Non-pigmented ciliary epithelial cell (primary cell): ENCODE measurements around the gene FRAS1.
"Not testable (repeated sequence)": the region's sequence is repeated elsewhere in the genome, so short reads cannot be mapped to it uniquely, and the experiment has no call there.

Experiments
- DNase-seq: peaks from one replicate; pipeline ENCODE4 v3.0.0-alpha.2; 2010; ENCODE audit warnings: low read depth

The FRAS1 gene

DNA sequence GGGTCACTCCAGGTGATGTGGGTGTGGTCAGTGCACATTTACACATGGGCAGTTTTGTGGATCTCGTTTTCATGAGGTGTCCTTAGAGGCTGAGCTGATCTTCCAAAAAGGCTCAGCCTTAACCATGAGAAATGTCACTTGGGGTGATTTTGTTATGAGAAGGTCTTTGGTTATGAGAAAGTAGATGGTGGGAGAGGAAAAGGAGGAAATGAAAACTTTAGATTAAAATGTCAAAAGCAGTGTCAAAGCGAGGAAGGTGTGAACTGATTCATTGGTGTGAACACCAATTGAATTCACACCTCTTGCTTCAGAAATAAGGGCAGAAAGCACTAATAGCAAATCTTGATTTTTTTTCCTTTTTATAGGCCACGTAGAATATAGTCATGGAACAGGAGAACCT lies 394.3 kb downstream of the FRAS1 start:
- DNase-seq, result no peak

GRCh38 chr4:78454016-78454415 lies 396.9 kb downstream of the FRAS1 start:
- DNase-seq, result no peak

GRCh38 chr4:78457751-78458150 lies 400.6 kb downstream of the FRAS1 start:
- DNase-seq, result no peak

DNA sequence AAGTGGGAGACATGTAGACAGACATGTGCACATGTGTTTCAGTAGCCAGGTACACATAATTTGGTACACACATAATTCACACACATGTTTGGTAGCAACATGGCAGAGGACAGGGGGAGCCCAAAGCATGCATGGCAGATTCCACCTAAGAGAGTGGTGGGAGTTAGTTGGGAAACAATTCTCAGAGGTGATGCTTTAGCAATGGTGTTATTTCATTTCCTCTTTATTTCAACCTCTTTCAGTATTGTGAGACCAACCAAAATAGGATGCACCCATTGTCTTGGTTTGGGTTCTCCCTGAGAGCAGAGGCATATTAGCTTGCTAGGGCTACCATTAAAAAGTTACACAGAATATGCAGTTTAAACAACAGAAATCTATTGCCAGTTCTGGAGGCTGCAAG lies 402.2 kb downstream of the FRAS1 start:
- no peak for DNase-seq

DNA sequence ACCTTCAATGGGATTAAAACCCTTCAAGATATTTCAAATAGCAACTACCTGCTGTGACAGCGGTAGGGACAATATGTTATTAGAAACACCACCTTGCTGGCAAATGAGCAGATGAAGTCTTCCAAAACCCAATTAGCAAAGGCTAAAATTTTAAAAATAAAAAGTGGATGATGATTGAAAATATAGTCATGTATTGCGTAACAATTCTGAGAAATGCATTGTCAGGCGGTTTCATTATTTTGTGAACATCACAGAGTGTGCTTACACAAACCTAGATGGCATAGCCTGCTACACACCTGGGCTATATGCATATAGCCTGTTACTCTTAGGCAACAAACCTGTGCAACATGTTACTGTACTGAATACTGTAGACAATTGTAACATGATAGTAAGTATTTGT lies 403.2 kb downstream of the FRAS1 start:
- no peak for DNase-seq

DNA sequence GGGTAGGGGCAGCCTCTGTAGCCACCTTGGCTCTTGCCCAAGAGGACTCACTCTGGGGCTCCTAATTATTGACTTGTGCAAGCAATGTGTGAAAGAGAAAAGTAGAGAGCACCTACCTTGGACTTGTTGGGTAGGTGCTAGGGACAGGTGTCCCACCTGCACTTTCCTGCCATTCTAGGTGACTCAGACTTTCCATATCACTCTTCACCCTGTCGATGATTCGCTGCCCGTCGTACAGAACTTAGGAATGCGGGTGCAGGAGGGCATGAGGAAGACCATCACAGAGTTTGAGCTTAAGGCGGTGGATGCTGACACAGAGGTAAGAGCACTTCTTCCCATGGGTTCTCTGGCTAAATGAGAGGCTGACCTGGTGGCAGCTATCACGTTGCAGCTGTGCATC lies 407.1 kb downstream of the FRAS1 start:
- DNase-seq, result no peak

DNA sequence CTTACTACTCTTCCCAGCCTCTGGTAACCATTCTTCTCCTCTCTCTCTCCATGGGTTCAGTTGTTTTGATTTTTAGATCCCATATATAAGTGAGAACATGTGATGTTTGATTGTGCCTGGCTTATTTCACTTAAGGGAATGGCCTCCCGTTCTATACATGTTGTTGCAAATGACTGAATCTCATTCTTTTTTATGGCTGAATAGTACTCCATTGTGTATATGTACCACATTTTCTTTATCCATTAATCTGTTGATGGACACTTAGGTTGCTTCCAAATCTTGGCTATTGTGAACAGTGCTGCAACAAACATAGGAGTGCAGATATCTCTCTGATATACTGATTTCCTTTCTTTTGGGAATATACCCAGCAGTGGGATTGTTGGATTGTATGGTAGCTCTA lies 410.1 kb downstream of the FRAS1 start:
- not testable (repeated sequence) for DNase-seq

DNA sequence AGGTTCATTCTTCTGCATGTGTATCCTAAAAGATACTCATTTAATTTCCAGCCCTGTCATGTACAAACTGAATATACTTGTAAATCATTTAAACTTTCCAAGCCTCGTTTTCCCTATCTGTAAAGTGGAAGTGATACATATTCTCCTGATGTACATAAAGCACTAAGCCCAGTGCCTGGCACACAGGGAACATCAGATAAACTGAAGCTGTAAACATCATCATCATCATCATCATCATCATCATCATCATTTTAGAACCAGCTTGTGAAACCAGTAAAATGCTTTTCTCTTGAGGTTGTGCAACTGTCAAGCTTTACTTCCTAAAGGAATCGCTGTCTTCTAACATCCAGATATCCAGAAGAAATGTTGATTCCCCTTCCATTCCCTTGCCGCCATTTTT lies 411.1 kb downstream of the FRAS1 start:
- no peak for DNase-seq

GRCh38 chr4:78476108-78476704 lies 419.1 kb downstream of the FRAS1 start:
- no peak for DNase-seq

- peak; percentile 22 for DNase-seq
Observed at GRCh38 chr4:78477276-78477675, 420.2 kb downstream of the FRAS1 start.

DNA sequence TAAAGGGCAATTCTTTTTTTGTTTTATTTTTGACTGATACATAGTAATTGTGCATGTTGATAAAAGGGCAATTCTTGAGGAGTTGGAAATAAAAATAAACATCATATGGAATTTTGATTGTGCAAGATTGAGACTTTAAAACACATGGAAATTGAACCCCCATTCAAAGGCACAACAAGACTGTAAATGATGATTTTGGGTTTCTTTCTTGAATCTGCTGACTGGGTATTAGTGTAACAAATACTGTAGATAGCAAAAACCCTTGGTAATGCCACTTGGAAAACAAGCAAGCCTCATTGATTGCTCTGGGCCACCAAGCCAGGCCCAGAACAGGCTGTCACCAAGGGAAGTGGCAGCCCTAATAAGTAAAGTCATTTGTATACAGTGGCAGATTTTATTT lies 421.4 kb downstream of the FRAS1 start:
- DNase-seq, result no peak

- DNase-seq, result no peak
Observed at GRCh38 chr4:78480286-78480685, 423.2 kb downstream of the FRAS1 start.

DNA sequence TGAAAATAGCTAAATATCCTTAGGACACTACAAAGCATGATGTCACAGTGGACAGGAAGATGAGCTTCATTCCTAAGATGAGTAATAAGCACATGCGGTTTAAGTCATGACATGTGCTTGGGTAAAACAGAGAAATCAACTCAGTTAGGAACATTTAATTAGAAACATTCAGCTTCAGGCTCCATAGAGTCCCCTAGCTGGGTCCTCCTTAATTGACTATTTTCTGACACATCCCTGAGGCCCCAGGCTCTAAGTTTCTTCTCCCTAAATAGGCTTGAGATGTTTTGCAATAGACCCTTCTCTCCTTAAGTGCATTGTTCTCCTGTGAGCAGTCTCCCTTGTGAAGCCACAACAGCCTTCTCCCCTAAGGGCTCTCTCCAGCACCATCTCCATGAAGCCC lies 424.1 kb downstream of the FRAS1 start:
- DNase-seq, result peak; percentile 65

DNA sequence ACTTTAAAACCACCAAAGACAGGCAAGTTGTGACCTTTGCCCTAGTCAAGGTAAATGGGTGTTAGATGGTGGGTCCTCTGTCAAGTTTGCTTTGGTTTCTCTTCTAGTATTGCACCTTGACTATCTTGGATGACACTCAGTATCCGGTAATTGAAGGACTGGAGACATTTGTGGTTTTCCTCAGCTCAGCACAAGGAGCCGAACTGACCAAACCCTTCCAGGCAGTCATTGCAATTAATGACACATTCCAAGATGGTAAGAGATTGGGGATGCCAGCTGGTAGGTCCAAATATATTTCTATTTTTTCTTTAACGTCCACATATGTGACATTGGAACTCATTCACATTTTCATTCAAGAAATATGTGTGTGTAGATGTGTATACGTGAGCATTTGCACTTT lies 425.2 kb downstream of the FRAS1 start:
- no peak for DNase-seq

DNA sequence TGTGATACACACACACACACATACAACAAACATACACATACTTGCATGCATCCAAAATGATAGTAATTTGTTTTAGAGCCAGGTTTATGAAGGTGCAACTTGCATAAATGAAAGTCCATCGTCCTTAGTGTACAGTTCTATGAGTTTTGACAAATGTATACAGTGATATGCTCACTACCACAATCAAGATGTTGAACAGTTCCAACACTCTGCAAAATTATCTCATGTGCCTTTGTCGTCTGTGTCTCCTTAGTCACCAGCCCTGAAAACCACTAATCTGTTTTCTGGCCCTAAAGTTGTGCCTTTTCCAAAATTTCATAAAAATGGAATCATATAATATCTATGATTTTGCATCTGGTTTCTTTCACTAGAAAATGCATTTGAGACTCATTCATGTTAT lies 426.7 kb downstream of the FRAS1 start:
- no peak for DNase-seq

DNA sequence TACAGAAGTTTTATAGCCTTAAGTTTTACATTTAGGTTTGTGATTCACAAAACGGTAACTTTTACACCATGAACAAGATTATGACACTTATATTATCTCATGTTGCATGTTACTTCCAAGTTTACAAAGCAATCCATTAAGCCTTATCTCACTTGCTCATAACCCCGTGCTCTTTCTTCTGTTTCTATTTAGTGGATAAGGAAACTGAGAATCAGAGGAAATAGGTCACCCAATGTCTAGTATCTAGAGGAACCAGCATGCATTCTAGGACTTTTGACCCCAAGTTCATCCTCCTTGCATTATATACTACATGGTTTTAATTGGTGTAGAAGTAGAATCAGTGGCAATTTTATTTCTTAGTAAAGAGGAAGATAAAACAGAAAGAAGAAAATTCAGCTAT lies 427.5 kb downstream of the FRAS1 start:
- DNase-seq, result no peak

DNA sequence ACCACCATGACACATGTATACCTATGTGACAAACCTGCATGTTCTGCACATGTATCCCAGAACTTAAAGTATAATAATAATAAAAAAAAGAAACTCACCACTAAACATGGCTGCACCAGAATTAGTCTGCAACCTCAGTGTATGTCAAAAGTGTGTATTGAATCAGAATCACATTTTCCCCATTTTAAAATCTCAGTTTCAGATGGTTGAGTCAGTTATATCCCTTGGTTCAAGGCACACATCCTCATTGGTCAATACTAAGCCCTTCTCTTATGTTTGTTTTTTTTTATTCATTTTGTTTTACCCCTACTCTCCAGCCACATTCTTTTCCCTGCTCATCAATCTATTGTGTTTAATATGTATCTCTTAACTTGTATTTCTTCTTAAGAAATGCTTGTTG lies 436.6 kb downstream of the FRAS1 start:
- no peak for DNase-seq

- DNase-seq, result no peak
Observed at GRCh38 chr4:78496021-78496643, 439.0 kb downstream of the FRAS1 start.

DNA sequence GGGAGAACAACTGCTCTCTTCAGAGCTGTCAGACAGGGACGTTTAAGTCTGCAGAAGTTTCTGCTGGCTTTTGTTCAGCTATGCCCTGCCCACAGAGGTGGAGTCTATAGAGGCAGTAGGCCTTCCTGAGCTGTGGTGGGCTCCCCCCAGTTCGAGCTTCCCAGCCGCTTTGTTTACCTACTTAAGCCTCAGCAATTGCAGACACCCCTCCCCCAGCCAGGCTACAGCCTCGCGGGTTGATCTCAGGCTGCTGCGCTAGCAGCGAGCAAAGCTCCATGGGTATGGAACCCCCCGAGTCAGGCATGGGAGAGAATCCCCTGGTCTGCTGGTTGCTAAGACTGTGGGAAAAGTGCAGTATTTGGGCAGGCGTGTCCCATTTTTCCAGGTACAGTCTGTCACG lies 449.1 kb downstream of the FRAS1 start:
- not testable (repeated sequence) for DNase-seq

DNA sequence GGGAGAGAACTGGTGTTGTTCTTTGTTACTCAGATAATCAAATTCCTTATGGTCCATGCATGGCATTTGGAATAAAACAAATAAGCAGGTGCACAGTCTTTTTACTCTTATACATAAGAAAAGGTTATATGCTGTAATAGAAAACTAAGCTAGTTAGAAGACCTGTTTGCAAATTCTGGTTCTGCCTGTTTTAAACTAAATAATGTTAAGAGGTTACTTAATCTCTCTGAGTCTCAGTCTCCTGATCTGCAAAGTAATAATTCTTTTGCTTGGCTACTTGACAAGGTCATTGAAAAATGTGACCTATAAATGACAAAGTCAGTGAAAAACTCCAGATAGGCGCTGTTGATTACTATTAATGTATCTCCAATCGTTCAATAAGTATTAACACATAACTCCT lies 451.9 kb downstream of the FRAS1 start:
- DNase-seq, result no peak

DNA sequence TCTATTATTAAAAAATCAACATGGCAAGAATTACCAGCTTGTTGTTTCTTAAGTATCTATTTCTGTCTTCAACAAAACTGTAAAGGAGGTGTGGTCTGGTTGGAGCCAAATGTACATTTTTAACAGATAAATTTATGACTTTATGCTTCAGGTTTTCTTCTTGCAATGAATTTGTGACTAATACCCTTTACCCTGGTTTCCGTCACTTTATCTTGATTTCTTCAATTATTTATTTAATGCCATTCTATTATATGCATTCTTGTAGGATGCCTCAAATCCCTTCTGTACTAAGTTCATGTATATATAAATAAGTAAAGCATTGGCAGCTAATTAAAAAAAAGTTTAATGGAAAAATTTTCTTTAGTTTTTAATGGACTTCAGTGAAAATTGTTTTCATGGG lies 453.0 kb downstream of the FRAS1 start:
- no peak for DNase-seq

DNA sequence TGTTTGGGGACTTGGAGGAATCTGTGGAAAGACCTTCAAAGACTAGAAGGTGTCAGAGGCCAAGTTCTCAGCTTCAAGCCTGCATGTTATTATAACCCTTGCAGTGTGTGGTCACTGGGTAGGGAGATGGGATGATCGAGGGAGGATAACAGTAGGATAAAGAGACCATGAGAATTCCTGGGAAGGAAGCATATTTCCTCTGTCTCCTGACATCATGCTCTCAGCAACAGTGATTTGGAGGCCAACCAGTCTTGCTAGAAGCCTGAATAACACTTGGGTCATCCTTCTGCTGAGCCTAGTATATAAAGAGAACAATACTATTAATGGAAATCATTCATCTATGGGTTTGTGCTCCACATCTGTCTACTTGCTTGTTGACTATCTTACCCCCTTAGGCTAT lies 453.6 kb downstream of the FRAS1 start:
- DNase-seq, result no peak

DNA sequence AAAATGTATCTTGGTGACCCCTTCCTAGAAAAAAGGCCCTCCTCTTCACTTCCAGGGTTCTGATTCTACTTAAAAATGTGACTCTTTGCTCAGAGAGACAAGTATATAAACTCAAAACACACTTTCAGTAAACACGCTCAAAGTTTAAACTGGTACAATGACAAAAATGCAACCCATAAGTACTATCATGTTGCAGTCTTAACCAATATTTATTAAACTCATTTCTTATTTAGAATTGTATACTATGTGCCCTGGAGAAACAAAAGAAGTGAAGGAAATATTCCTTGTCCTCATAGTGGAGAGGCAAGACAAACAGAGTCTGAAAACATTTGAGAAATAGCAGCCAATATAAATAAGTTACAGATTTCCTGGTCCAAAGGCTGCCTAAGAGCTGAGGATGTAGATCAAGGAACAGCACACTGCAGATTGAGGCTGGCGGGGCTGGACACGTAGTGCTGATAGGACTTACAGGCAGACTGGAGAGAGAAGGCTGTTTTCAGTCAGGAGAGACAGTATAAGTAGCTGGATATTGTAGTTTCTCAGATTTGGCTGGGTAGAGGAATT lies 455.3 kb downstream of the FRAS1 start:
- DNase-seq, result no peak

DNA sequence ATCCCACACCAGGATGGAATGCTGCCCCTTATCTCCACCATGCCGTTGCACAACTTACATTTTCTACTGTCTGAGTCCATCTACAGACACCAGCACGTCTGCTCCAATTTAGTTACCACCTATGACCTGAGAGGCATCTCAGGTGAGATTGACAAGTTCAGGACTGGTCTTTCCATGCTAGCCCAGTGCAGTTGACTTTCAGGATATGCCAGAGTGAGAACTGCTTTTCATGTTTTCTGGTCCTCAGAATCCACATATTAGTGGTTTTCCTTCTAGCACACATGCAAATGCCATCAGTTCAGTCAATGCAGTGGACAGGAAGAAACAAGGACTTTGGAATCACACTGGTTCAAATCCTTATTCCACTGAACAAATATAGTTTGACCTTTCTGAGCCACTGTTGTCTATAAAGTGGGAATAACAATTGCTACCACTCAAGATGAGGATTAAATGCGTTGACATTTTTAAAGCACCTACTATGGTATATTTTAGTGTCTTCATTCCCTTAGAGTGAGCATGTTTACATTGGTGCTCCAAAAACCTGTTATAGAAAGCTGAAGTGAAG lies 456.4 kb downstream of the FRAS1 start:
- DNase-seq, result no peak
